Stimulated activated CD8-positive, alpha-beta memory T cell treated with anti-CD3 and anti-CD28 coated beads, Interleukin-15, amount 100 ng/mL, for 1 hour (primary cell): Measurements from ENCODE around the gene ACAD8.
"Not testable (repeated sequence)": the region's sequence is repeated elsewhere in the genome, so short reads cannot be mapped to it uniquely, and the experiment has no call there.

Experiments
- DNase-seq: peaks from one replicate; pipeline ENCODE4 v3.0.0-alpha.2; 2020; ENCODE audit warnings: low read depth

The ACAD8 gene

DNA sequence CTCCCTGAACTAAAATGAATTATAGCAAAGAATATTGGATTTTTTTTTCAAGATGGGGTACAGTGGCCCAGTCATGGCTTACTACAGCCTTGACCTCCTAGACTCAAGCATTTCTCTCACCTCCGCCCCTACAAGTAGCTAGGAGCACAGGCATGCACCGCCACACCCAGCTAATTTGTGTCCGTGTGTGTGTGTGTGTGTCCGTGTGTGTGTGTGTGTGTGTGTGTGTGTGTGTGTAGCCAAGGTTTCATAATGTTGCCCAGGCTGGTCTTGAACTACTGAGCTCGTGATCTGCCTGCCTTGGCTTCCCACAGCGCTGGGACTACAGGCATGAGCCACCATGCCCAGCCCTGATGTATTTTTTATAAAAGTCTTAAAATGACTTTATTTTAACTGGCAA lies 12.8 kb upstream of the ACAD8 start:
- DNase-seq, result no peak

DNA sequence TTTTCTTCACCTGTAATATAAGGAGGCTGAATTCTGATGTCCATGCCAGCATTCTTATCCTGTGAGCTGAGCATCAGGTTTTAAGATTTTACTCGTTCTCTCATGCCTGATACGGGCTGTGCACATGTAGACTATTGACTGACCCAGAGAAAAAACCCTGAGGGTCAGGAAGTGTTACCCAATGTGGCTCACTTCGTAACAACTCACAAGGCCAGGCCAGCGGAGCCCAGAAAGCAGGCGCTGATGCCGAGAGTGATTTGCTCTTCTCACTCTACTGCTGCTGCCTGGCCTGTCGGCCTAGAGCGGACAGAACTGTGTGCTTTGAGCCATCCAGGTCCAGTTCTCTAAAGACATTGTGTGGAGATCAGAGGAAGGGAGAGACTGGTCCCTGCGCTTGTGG lies 11.0 kb upstream of the ACAD8 start:
- no peak for DNase-seq

GRCh38 chr11:134243913-134244312 lies 9.5 kb upstream of the ACAD8 start:
- no peak for DNase-seq

DNA sequence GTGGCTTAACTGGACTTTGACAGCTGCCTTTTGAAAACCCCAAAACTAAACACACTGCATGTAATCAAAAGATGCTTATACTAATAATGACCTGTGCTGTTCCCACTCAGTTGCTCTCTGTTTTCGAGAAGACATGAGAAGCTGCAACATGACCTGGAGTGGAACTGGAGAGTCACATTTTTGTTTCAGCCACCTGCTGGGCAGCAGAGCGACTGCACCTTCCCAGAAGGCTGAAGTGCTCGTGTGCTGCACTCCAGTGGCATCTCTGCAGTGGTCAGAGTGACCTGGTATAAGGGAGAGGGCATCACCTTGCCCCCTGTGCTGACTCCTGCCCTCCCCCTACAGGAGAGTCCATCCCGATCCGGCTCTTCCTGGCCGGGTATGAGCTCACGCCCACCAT lies 8.8 kb upstream of the ACAD8 start:
- no peak for DNase-seq

GRCh38 chr11:134245434-134245833 lies 7.9 kb upstream of the ACAD8 start:
- no peak for DNase-seq

DNA sequence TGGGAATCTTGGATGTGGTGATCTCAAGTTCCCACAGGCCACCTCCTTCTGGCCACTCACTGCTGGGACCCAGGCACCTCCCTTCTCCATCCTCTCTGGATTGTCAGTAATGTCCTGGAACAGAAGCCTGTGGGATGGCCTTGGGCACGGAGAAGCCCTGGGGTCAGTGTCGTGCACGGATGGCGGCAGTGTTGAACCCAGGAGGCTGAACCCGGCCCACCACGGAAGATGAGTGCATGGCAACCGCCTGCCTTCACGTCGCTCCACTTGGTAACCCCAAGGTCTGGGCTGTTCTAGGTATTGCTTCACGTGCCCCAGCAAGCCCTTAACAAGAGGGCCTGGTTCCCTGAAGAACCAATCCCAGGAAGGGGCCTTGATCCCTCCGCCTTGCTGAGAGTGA lies 7.3 kb upstream of the ACAD8 start:
- DNase-seq, result no peak

- DNase-seq, result no peak
These were observed 6.7 kb upstream of the ACAD8 start for GRCh38 chr11:134246678-134247077.

- no peak for DNase-seq
These were observed 4.4 kb upstream of the ACAD8 start for GRCh38 chr11:134248910-134249480.

GRCh38 chr11:134250246-134250645 lies 3.1 kb upstream of the ACAD8 start:
- DNase-seq, result no peak

GRCh38 chr11:134250675-134251074 lies 2.7 kb upstream of the ACAD8 start:
- no peak for DNase-seq

DNA sequence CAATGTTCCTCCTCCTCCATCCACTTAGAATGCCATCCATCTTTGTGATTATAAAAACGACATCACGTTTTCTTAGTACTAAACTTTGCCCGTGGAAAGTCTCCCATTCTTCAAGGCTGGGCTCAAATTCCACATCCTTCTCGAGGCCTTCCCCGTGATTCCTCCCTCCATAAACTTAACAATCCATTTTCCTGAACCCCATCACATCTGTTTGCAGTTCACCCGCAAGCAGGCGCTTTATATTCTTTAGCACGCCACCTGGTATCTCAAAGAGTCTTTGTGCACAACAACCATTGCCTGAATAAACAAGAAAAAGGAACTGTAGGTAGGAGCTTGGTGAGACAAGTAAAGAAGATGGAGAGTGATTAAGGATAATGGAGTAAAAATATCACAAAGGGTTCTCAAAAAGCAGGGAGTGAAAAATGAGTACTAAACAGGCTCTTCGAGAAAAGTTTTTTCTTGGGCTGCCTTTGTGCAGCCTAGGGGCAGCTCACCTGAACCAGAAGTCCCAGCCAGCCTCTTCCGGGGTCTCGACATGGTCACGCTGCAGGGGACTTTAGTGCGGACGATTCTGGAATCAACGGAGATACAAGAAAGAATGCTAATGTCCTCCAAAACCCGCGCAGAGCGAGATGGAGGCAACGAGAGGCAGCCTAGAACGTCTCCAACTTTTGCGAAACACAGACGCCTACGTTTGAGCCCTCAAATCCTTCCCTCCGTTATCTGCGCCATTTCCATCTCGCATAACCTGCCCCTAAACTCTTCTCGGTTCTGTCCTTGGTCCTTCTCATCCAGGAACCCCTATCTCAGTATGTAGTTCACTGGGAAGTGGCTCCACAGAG lies 801 bp upstream of the ACAD8 start:
- DNase-seq, result no peak

DNA sequence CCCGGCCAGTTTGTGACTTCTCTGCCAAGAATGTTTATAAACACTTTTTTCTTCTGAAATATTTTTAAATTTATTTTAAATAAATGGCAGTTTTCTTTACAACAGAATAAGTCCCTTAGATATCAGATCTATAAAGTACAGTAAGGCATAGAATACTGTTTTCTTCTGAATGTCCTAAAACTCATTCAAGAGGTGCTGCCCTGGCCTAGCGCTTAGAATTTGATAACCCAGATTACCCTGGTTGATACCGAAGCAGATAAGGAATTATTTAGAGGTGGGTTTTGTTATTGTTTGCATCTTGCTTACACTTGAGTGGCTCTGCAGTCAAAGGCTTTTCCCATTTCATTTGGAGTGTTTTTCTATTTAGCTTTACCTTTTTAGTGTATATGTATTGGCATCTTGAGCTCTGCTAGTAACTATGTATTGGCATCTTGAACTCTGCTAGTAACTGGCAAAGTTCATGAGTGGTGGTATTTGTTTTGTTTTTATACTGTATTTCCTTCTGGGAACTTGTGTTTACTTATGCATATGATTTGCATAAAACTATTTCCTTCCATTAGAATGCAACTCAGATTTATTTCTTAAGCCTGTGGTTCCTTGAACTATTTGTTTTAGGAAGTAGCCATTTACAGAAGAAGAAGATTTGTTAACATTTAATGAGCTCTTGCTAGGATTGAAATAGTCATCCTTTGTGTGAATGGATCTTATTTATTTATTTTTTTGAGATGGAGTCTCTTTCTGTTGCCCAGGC lies 1.2 kb downstream of the ACAD8 start:
- DNase-seq, result no peak

- not testable (repeated sequence) for DNase-seq
These were observed 1.8 kb downstream of the ACAD8 start for GRCh38 chr11:134255184-134255561.

GRCh38 chr11:134257101-134257500 lies 3.7 kb downstream of the ACAD8 start:
- DNase-seq, result no peak

DNA sequence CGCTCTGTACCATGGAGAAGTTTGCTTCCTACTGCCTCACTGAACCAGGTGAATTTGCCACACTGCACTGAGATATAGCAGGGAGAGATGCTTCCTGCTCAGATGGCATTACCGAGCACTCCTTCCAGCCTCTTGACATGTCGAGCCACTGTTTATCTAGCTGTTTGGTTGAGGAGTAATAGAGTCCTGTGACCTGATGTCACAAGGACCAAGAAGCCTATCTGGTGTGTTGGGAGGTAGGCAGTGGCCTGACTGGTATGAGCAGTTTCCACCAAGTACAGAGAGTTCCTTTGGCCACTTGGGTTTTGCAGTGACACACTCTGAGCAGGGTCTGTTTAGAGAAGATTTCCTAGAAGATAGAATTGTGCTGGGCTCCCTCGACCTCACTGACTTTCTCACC lies 5.2 kb downstream of the ACAD8 start:
- no peak for DNase-seq

GRCh38 chr11:134260503-134260902 lies 7.1 kb downstream of the ACAD8 start:
- no peak for DNase-seq

DNA sequence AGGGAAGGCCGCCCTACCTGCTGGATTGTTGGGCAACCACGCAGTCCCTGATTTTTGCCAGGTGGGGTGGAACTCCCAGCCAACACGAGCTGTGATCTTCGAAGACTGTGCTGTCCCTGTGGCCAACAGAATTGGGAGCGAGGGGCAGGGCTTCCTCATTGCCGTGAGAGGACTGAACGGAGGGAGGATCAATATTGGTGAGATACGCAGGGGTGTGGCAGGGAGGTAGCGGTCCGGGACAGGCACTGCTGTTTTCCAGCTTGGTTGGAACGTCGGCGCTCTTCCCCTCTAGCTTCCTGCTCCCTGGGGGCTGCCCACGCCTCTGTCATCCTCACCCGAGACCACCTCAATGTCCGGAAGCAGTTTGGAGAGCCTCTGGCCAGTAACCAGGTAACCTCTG lies 7.6 kb downstream of the ACAD8 start:
- no peak for DNase-seq

- DNase-seq, result no peak
These were observed 8.5 kb downstream of the ACAD8 start for GRCh38 chr11:134261626-134262488.

DNA sequence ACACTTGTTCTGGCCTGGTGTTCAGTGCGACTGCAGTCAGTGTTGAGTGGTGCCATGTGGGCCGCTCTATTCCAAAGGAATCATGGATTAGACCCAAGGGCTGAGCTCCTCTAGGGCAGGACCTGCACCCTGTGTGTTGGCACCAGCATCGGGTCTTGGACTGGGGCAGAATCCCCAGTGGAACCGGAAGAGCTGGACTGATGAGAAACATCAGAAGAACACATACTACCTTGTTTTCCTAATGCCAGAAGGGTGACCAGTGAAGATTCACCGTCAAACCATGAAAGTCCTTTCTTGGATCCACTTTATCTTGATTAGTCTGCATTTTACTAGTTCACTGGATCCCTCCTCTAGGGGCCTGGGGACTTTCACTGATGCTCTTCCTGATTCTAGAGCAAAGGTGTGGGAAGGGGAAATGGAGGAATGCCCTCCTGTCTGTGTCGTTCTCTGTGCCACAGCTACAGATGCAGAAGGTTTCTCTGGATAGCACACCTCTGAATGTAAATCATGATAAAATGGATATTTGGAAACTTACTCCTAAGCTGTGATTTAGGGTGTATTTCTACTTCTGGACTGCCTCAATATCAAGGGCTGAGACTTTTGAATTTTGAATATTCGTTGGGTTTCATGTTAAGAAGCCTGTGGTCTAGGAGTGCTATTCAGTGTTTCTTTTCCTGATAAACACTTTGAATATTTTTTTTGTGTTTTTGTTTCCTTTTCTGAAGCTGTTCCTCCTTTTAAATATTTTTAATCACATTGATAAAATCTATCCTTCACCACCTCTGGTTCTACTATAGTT lies 11.8 kb downstream of the ACAD8 start:
- DNase-seq, result no peak

GRCh38 chr11:134266440-134266839 lies 13.1 kb downstream of the ACAD8 start:
- no peak for DNase-seq

- no peak for DNase-seq
These were observed 13.5 kb downstream of the ACAD8 start for GRCh38 chr11:134266841-134267251.
